Raji (cell line): ENCODE measurements around the gene NARF.

ENCODE experiments used
- POLR2A ChIP-seq: IDR thresholded peaks from 2 replicates; pipeline ENCODE4 v1.6.1; 2011; ENCODE audit warnings: low read depth, low read length, control low read depth; ENCODE audit not compliant: insufficient read depth

The NARF gene

GRCh38 chr17:82480318-82480717 is 21.8 kb downstream of the NARF start:
- TF ChIP-seq POLR2A = no peak

DNA sequence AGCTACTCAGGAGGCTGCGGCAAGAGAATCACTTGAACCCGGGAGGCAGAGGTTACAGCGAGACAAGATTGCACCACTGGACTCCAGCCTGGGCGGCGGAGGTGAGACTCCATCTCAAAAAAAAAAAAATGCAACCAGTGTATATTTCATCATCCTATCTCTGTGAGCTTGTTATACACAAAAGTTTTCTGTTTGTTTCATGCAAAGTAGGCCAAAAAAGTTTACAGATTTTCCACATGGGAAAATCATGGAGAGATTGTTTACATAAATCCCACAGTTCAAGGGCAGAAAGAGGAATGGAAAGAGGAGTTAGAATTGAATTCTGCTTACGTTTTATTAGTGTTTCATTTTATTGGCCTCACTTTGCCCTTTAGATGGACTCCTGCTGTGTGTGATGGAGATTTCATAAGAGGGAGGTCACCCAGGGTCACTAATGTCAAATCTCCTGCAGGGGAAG is 24.7 kb downstream of the NARF start:
- TF ChIP-seq POLR2A = no peak

- TF ChIP-seq POLR2A = no peak
Observed at GRCh38 chr17:82483836-82484235, 25.3 kb downstream of the NARF start.

- TF ChIP-seq POLR2A = no peak
Observed at GRCh38 chr17:82486231-82487094, 27.9 kb downstream of the NARF start.

GRCh38 chr17:82487910-82488309 is 29.4 kb downstream of the NARF start:
- TF ChIP-seq POLR2A = no peak

GRCh38 chr17:82489117-82489516 is 30.6 kb downstream of the NARF start:
- no peak for TF ChIP-seq POLR2A

GRCh38 chr17:82489851-82490511 is 31.4 kb downstream of the NARF start:
- TF ChIP-seq POLR2A = no peak

GRCh38 chr17:82490512-82491195 is 32.1 kb downstream of the NARF start:
- TF ChIP-seq POLR2A = no peak

GRCh38 chr17:82491196-82491530 is 32.6 kb downstream of the NARF start:
- no peak for TF ChIP-seq POLR2A

- TF ChIP-seq POLR2A = no peak
Observed at GRCh38 chr17:82491533-82491932, 33.0 kb downstream of the NARF start.

DNA sequence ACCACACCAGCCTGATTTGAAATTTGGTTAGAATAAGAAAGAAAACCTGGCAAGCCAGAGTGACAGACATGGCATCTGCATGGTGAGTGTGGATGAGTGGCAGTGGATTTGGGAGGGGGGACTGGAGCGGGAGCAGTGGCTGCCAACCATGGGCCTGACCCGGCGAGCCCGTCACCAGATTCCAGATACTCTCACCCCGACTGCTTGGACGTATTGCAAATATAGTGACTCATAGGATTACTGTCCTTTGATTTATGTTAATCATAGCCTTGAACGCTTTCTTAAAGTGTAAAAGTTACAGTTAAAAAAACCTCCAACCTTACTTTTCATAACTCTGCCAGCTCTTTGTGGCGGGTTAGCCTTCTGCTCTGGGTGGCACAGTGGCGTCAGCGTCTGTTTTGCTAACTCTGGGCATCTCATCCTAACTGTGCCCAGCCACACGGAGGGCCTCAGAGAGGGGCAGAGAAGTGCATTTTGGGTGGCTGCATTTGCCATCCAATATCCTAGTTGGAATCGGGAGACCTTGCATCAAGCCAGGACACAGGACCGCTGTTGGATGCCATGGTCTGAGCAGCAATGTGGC is 34.2 kb downstream of the NARF start:
- TF ChIP-seq POLR2A = no peak

DNA sequence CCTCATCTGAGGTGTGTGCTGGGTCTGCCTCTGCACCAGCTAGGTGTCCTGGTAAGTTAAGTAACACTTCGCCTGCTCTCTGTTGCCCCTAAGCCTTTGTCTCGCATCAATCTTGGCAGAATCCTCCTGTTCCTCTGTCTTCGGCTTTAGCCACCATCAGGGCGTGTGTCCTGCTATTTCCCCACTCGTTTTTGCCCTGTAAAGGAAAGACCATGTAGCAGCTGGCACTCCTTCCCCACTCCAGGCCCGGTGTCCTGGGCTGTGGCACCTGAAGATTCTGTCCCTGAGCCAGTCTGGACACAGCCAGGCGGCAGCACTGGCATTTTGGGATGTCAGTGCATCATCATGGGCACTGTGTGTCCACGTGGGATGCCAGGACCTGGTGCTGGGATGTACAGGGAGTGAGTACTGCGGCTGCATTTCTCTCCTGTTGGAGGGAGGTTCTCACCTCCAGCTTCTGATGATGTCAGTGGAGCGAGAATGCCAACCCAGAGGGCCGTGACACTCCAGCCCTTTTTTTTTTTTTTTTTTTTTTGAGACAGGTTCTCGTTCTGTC is 34.8 kb downstream of the NARF start:
- TF ChIP-seq POLR2A = no peak

DNA sequence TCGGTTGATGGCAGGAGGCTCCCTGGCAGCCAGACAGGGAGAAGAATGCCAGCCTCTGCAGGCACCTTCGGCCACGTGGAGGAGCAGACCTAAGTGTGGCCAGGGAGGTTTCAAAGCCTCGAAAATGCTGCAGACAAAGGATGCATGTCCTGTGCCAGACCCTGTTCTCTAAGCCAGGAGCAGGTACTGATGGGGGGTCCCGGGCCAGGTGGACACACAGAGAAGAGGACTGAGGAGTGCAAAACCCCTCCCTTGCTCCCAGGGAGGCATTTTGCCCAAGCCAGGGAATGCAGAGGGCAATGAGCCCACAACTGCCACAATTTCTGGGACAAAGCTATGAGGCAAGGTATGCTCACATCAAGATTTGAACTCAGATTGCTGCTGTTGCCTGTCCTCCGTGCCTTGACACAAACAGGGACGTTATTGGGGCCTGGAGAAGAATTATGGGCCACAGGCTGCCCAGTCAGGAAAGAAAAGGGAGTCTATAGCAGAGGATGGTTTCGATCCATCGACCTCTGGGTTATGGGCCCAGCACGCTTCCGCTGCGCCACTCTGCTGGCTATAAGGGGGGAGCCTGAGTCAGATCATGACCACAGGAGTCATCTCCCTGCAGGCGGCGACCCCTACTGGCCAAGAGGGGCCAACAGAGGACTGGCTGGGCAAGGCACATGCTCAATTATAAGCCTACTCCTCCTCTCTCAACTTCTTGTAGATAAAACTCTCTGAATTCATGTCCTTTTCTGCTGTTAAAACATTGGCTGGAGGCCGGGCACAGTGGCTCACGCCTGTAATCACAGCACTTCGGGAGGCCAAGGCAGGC is 35.9 kb downstream of the NARF start:
- TF ChIP-seq POLR2A = peak; percentile 30; the same call in 1 of the 2 replicates

GRCh38 chr17:82495844-82496528 is 37.4 kb downstream of the NARF start:
- no peak for TF ChIP-seq POLR2A
